Stimulated activated CD8-positive, alpha-beta memory T cell treated with anti-CD3 and anti-CD28 coated beads, Interleukin-4, amount 100 ng/mL, for 1 hour (primary cell): Measurements from ENCODE around the gene CAPRIN1.

ENCODE experiments used
- DNase-seq, 2 donors: peaks; one replicate each; pipeline ENCODE4 v3.0.0-alpha.2; 2020; ENCODE audit warnings: low read depth in 2 of 2, low spot score in 1 of 2

Gene CAPRIN1

GRCh38 chr11:34051349-34052035 lies at the start of gene CAPRIN1:
CAPRIN1 (plus strand) TSS chr11:34051731; CDS start chr11:34052421, 690 bp downstream.
- DNase-seq = peak; percentile 48 to 67

GRCh38 chr11:34002420-34002819 lies 49.1 kb upstream of the CAPRIN1 start:
- no peak for DNase-seq

- DNase-seq = no peak
Observed at GRCh38 chr11:34004236-34004635, 47.3 kb upstream of the CAPRIN1 start.

GRCh38 chr11:34006876-34007275 lies 44.7 kb upstream of the CAPRIN1 start:
- no peak for DNase-seq

GRCh38 chr11:34012734-34013133 lies 38.8 kb upstream of the CAPRIN1 start:
- DNase-seq = no peak

GRCh38 chr11:34013898-34014571 lies 37.5 kb upstream of the CAPRIN1 start:
- DNase-seq = no peak

- no peak for DNase-seq
Observed at GRCh38 chr11:34021977-34022735, 29.4 kb upstream of the CAPRIN1 start.

GRCh38 chr11:34026432-34026831 lies 25.1 kb upstream of the CAPRIN1 start:
- no peak for DNase-seq

GRCh38 chr11:34027516-34028408 lies 23.8 kb upstream of the CAPRIN1 start:
- no peak for DNase-seq

GRCh38 chr11:34028425-34028824 lies 23.1 kb upstream of the CAPRIN1 start:
- no peak for DNase-seq

GRCh38 chr11:34029176-34029575 lies 22.4 kb upstream of the CAPRIN1 start:
- DNase-seq = no peak

- no peak for DNase-seq
Observed at GRCh38 chr11:34030382-34030781, 21.1 kb upstream of the CAPRIN1 start.

GRCh38 chr11:34033399-34033798 lies 18.1 kb upstream of the CAPRIN1 start:
- DNase-seq = no peak

GRCh38 chr11:34034053-34034452 lies 17.5 kb upstream of the CAPRIN1 start:
- DNase-seq = no peak

- DNase-seq = no peak
Observed at GRCh38 chr11:34036456-34036855, 15.1 kb upstream of the CAPRIN1 start.

- DNase-seq = no peak
Observed at GRCh38 chr11:34037016-34037415, 14.5 kb upstream of the CAPRIN1 start.

GRCh38 chr11:34040571-34040970 lies 11.0 kb upstream of the CAPRIN1 start:
- no peak for DNase-seq

GRCh38 chr11:34044664-34045485 lies 6.7 kb upstream of the CAPRIN1 start:
- no peak for DNase-seq

GRCh38 chr11:34049028-34049427 lies 2.5 kb upstream of the CAPRIN1 start:
- no peak for DNase-seq
